GM18520 (cell line): ENCODE measurements around the gene NCF4.

Experiments
- ATAC-seq: cut with Tn5 transposase; IDR thresholded peaks from one replicate; pipeline ENCODE4 v1.9.1; 2021; ENCODE audit not compliant: unreplicated experiment

The NCF4 gene

GRCh38 chr22:36863979-36864378 lies 3.2 kb downstream of the NCF4 start:
- ATAC-seq: no peak

DNA sequence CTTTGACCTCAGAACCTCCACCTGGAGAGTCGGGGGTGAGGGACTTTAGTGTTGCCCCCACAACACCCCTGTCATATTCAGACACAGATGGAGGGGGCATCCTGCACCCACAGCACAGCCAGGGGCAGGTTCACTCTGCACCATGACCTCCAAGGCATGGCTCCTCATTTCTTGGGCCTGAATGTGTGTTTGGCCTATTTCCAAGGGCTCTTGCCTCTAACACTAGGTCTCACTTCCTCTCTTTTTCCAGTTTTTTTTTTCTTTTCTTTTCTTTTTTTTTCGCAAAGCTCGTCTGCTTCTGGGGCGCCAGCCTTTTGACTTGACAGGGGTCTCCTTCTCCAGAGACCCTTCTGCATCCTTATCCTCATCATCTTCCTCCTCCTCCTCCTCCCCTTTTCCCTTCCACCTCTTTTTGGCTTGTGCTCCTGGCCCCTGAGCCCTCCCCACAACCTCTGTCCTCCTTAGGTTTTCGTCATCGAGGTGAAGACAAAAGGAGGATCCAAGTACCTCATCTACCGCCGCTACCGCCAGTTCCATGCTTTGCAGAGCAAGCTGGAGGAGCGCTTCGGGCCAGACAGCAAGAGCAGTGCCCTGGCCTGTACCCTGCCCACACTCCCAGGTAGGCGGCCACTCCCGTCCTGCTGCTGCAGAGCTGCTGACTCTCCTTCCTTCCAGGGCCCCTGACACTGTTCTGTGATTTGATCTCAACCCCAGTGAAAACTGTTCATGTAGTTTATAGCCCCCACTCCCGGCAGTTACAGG lies 3.8 kb downstream of the NCF4 start:
- ATAC-seq: no peak

DNA sequence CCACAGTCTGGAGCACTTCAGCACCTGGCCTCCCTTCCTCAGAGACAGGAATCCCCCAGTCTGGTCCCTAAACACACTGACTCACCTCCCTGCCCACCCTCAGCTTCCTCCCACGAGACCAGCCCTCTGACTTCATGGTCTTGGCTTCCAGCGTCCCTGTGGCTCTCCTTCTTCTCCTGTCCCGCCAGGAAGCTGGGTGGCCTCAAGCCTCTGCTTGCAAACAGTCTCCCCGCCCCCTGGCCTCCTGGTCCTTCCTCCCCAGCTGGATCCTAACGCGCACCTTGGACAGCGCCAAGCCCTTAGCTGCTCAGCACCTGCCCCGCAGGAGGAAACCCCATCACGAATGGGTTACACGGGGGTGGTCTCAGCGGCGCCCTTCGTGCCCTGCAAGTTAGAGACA lies 4.5 kb downstream of the NCF4 start:
- no peak for ATAC-seq

GRCh38 chr22:36867695-36868094 lies 6.9 kb downstream of the NCF4 start:
- no peak for ATAC-seq

DNA sequence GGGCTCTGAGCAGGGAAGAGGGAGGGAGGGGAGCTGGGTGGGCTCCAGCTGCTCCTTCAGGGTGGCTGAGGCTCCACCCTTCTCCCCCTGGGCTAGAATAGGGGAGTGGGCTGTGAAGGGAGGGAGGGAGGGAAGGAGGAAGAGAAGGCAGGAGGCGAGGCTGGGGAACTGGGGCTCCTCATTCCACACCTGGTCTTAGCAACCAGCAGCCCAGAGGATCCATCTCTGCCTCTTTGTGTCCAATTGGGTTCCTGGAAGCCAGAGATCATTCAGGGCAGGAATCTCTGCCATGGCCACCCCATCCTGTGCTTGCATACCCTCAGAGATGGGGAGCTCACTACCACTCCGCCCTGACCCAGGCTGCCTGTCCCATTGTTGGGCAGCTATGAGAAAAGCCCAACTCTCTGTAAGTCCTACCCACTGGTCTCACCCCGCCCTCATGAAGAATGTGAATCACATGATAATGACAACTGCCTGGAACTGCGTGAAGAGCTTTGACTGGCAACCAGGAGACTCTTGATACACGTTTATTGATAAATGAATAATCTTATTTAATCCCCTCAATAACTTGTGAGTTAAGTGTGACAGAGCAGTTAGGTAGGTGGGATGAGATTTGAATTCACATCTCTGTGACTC lies 7.9 kb downstream of the NCF4 start:
- ATAC-seq: no peak

DNA sequence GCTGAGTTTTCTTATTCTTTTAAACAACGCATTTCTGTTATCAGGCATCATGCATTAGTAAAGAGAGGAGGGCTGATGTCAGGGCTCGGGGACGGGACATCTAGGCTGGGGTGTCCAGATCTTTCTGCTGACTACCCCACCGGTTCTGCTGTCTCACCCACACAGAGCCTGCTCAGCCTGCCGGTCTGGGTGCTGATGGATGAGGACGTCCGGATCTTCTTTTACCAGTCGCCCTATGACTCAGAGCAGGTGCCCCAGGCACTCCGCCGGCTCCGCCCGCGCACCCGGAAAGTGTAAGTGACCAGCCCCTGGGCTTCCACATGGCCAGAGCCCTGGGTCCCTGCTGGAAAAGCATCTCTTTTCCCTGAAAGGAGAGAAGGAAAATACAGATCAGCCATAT lies 9.4 kb downstream of the NCF4 start:
- ATAC-seq: no peak

DNA sequence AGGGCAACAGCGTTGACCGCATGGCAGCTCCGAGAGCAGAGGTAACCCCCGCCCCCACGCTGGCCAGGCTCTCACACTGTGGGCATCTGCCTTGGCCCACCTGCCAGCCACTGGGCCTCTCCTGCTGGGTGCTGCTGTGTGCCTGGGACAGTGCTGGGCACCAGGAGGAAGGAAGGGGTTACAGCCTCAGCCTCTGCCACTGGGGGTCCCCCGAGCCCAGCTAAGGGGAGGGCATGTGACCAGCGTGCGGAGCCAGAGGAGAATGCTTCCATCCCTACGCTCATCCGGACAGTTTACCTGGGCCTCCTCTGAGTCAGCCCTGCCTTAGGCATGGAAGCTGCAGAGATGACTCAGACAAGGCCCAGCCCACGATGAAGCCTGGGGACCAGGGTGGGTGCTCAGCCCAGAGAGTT lies 10.9 kb downstream of the NCF4 start:
- ATAC-seq: no peak

GRCh38 chr22:36872084-36872483 lies 11.3 kb downstream of the NCF4 start:
- no peak for ATAC-seq

DNA sequence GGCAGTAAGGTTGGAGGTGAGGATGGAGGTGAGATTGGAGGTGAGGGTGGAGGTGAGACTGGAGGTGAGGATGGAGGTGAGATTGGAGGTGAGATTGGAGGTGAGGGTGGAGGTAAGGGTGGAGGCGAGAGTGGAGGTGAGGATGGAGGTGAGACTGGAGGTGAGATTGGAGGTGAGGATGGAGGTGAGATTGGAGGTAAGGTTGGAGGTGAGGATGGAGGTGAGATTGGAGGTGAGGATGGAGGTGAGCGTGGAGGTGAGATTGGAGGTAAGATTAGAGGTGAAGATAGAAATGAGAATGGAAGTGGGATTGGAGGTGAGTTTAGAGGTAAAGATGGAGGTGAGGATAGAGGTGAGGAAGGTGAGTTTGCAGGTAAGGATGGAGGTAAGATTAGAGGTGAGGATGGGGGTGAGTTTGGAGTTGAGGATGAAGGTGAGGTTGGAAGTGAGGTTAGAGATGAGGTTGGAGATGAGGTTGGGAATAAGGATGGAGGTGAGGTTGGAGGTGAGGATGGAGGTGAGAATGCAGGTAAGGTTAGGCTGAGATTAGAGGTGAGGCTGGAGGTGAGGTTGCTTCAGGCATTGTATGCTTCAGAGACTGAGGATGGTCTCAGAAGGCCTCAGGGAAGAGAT lies 12.2 kb downstream of the NCF4 start:
- ATAC-seq: no peak

- peak; percentile 75 for ATAC-seq
Measured at GRCh38 chr22:36873614-36874308, 13.0 kb downstream of the NCF4 start.

GRCh38 chr22:36874309-36874696 lies 13.5 kb downstream of the NCF4 start:
- ATAC-seq: no peak

- no peak for ATAC-seq
Measured at GRCh38 chr22:36874736-36875135, 13.9 kb downstream of the NCF4 start.

GRCh38 chr22:36875741-36876140 lies 14.9 kb downstream of the NCF4 start:
- ATAC-seq: no peak

DNA sequence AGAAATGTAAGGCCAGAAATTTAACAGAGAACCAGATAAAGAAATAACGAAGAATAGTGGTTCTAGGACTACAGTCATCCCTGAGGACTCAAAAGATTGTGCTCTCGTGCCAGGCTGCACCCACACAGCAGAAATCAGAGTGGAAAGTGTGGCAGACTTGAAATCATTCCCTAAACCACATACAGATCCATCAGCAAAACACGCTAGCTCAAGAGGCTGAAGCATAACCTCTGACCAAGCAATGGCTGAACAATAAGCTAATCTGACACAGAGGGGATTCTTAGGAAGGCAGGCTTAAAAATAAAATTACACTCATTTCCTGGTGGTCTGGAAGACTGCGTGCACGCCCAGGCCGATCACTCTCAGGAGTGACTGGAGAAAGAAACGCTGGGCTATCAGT lies 19.0 kb downstream of the NCF4 start:
- ATAC-seq: no peak

DNA sequence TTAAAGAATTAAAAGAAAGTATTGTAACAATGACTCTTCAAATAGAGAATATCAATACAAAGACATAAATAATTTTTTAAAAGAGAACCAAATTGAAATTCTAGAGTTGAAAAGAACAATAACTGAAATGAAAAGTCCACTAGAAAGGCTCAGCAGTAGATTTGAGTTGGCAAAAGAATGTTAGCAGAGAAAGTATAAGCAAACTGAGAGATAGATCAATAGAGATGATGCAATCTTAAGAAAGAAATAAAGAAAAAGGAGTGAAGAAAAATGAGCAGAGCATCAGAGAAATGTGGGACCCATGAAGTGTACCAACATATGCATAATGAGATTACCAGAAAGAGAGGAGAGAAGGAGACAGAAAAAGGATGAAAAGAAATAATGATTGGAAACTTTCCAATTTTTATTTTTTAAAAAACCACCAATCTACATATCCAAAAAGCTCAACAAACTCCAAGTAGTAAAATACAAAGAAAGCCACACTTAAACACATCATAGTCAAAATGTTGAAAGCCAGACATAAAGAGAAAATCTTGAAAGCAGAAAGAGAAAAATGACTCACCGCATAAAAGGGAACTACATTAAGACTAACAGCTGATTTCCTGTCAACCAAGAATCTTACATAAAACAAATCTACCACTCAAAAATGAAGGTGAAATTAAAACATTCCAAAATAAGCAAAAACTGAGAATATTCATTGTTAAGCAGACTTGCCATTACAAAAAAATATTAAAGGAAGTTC lies 20.9 kb downstream of the NCF4 start:
- no peak for ATAC-seq

DNA sequence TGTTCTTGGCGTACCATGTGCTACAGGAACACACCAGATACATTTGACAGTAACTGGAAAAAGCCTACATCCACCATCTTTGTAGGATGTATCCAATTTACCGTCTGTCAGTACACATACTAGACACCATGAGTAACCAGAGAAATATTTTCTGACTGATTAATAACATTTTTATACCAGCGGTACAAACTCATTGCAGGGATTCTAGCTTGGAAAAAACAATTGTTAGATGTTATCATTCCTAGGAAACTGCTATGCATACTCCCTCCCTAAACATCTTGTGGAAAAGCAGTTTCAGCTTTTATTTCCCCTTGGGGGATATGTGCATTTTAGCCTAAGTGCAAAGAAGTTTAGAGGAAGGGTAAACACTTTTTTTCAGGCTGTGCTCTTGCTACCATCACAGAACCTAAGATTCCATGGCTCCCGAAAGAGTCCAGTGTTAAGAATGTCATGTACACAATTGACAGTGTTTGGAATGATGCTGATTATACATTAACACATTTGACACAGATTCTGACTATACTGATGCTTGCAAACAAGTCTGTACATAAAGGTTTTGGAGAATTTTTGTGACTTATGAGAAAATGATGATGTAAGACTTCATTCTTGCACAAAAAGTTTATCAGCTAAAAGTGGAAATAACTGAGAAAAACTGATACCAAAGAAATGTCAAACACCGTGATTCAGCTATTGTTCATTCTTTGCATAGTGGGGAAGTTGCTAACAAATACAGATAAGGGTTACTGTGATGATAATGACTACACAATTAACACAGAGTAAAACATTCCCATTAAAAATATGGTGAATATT lies 23.7 kb downstream of the NCF4 start:
- ATAC-seq: no peak

- ATAC-seq: no peak
Measured at GRCh38 chr22:36885474-36885873, 24.7 kb downstream of the NCF4 start.

GRCh38 chr22:36886016-36886415 lies 25.2 kb downstream of the NCF4 start:
- no peak for ATAC-seq

DNA sequence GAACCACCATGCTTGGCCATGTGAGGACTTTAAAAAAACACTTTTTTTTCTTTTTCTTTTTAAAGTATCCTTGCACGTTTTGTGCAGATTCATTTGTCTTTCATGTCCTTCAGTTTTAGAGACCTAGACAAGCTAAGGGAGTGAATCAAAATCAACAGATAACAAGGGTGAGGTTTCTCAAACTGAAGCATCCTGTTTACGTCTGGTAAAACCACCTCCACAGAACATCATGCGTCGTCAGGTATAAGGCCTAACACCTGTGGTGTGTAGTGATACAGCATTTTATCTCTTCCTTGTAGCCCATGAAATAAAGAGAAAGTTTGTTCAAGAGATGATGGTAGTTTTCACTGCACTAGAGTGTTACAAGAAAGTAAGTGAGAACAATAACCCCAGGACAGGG lies 26.4 kb downstream of the NCF4 start:
- no peak for ATAC-seq

DNA sequence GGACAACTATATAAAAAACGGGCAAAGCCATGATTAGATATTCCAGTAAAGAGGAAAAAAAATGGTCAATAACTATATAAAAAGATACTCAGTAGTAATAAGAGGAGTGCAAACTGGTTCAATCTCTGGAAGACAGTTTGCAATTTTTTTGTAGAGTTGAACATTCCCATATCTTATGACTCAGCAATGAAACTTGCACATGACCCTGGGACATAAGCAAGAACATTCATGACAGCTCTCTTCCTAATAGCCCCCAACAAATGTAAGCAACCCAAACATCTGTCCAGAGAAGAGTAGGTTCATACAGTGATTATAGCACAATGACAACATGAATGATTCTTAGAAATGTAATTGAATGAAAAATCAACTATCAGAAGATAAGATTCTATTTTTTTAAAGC lies 30.8 kb downstream of the NCF4 start:
- no peak for ATAC-seq
